ENCODE data around the gene NPAS2. TPM values are rescaled to one million over a fixed set of nuclear protein-coding genes. Genes with fewer than 3 reads are reported as not detected.

NPAS2 gene
- total and polyA plus RNA-seq, 7 donors, result 8.5 to 56.2 (median 17.3) TPM

- intact Hi-C loops (cut with DNase I), result no loop called here
- WGBS, 3 donors, result 62 to 68% (median 65%) methylated on average over 9 of the region's 9 CpGs
- DNase-seq (no peak), ATAC-seq (no peak)
- Histone ChIP-seq H3K36me3 (ENCODE audit: insufficient read depth in 1 of 2, low read depth in 1 of 2) (peaks cover 0 to 89% of the 10 kb centered on the region in 2 donors), H3K4me1 (no peaks in the 10 kb centered on the region), H3K9me3 (no peaks in the 10 kb centered on the region), H3K27ac (no peak overlapping the region), H3K4me3 (no peak overlapping the region), H3K27me3 (ENCODE audit: insufficient read depth in 3 of 3, low read length in 2 of 3) (no peaks in the 10 kb centered on the region)
- TF ChIP-seq CTCF (IDR thresholded peaks at IDR 0.05), result no peak
These were observed 206.3 kb downstream of the NPAS2 start for GRCh38 chr2:101026253-101026701.

GRCh38 chr2:101026923-101027469 lies 207.1 kb downstream of the NPAS2 start:
- Histone ChIP-seq H3K27me3 (ENCODE audit: insufficient read depth in 3 of 3, low read length in 2 of 3) (no peaks in the 10 kb centered on the region), H3K27ac (no peak overlapping the region), H3K9me3 (no peaks in the 10 kb centered on the region), H3K36me3 (ENCODE audit: insufficient read depth in 1 of 2, low read depth in 1 of 2) (peaks cover 0 to 89% of the 10 kb centered on the region in 2 donors), H3K4me3 (no peak overlapping the region), H3K4me1 (no peaks in the 10 kb centered on the region)
- ATAC-seq, result no peak
- intact Hi-C loops (cut with DNase I), result no loop called here
- 82 to 87% (median 84%) methylated on average over 15 of the region's 15 CpGs for WGBS, 3 donors
- no peak for TF ChIP-seq CTCF (IDR thresholded peaks at IDR 0.05)
- no peak for DNase-seq

GRCh38 chr2:101027852-101028251 lies 207.9 kb downstream of the NPAS2 start:
- intact Hi-C loops (cut with DNase I), result no loop called here
- ATAC-seq (no peak), DNase-seq (no peak)
- TF ChIP-seq CTCF (IDR thresholded peaks at IDR 0.05), result no peak
- no peak overlapping the region for H3K4me3 ChIP-seq
- no peaks in the 10 kb centered on the region for H3K4me1 ChIP-seq
- no peaks in the 10 kb centered on the region for H3K9me3 ChIP-seq
- no peaks in the 10 kb centered on the region for H3K27me3 ChIP-seq (ENCODE audit: insufficient read depth in 3 of 3, low read length in 2 of 3)
- peaks cover 0 to 91% of the 10 kb centered on the region in 2 donors for H3K36me3 ChIP-seq (ENCODE audit: insufficient read depth in 1 of 2, low read depth in 1 of 2)
- 93 to 95% (median 94%) methylated on average over 8 of the region's 8 CpGs for WGBS, 3 donors
- no peak overlapping the region for H3K27ac ChIP-seq

- TF ChIP-seq CTCF (IDR thresholded peaks at IDR 0.05), result no peak
- 51 to 69% (median 54%) methylated on average over 10 of the region's 10 CpGs for WGBS, 3 donors
- Histone ChIP-seq H3K4me3 (no peak overlapping the region), H3K9me3 (no peaks in the 10 kb centered on the region), H3K27me3 (ENCODE audit: insufficient read depth in 3 of 3, low read length in 2 of 3) (no peaks in the 10 kb centered on the region), H3K4me1 (no peaks in the 10 kb centered on the region), H3K27ac (no peak overlapping the region), H3K36me3 (ENCODE audit: insufficient read depth in 1 of 2, low read depth in 1 of 2) (peaks cover 0 to 99% of the 10 kb centered on the region in 2 donors)
- intact Hi-C loops (cut with DNase I), result no loop called here
- DNase-seq (no peak), ATAC-seq (peak in 3 of 4 donors; percentile 22 to 70 (median 52))
These were observed 211.1 kb downstream of the NPAS2 start for GRCh38 chr2:101030866-101031554.
